GM12875 (cell line): ENCODE data around the gene BEST1.

Experiments used
- H3K4me3 ChIP-seq: one replicate; pipeline ENCODE4 v1.5.1; 2011; ENCODE audit warnings: low read depth, low read length, control low read depth
- TF ChIP-seq, protein P1 (sequence below): IDR thresholded peaks from 2 replicates; pipeline ENCODE4 v1.5.1; 2011; ENCODE audit warnings: low read depth, mild to moderate bottlenecking, control low read depth, inconsistent platforms, low read length, moderate library complexity, borderline replicate concordance; ENCODE audit not compliant: insufficient read depth

Gene BEST1

DNA sequence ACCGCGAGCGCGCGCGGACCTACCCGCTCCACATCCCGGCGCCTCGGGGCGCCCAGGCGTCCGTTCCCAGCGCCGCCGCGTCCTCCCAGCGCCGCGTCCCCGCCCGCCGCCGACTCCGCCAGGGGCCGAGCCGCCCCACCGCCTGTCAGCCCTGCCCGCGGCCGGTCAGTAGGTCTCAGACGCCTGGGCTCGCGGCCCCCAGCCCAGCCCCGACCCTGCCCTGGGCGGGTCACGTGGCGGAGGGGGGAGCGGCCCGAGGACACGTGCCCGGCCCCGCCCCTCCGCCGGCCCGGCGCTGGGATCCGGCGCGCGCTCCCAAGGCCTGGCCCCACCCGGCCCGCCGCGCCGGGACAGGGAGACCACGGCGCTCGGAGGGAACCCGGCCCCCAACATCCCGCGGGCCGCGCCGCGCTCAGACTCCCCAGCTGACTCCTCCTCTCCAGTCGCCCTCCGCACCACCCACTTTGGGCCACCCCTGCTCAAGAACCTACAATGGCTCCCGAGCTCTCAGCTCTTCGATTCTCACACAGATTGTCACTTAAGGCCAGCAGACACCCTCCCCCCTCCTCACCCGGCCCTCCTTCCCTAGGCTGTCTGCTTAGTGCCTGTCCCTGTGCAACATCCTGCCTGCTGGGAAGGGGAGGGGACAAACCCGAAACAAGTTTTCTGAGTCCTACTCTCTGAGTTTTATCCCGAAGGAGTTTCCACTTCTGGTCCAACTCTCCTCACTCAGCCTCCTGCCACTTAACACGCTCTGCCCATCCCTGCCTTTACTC is 32.6 kb upstream of the BEST1 start, which contains the start of gene RAB3IL1:
RAB3IL1 (minus strand) TSS at position 233 of the 776 bp plus-strand sequence; CDS start at position 34, 199 bp downstream.
- TF ChIP-seq, protein P1, sequence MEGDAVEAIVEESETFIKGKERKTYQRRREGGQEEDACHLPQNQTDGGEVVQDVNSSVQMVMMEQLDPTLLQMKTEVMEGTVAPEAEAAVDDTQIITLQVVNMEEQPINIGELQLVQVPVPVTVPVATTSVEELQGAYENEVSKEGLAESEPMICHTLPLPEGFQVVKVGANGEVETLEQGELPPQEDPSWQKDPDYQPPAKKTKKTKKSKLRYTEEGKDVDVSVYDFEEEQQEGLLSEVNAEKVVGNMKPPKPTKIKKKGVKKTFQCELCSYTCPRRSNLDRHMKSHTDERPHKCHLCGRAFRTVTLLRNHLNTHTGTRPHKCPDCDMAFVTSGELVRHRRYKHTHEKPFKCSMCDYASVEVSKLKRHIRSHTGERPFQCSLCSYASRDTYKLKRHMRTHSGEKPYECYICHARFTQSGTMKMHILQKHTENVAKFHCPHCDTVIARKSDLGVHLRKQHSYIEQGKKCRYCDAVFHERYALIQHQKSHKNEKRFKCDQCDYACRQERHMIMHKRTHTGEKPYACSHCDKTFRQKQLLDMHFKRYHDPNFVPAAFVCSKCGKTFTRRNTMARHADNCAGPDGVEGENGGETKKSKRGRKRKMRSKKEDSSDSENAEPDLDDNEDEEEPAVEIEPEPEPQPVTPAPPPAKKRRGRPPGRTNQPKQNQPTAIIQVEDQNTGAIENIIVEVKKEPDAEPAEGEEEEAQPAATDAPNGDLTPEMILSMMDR = no peak

DNA sequence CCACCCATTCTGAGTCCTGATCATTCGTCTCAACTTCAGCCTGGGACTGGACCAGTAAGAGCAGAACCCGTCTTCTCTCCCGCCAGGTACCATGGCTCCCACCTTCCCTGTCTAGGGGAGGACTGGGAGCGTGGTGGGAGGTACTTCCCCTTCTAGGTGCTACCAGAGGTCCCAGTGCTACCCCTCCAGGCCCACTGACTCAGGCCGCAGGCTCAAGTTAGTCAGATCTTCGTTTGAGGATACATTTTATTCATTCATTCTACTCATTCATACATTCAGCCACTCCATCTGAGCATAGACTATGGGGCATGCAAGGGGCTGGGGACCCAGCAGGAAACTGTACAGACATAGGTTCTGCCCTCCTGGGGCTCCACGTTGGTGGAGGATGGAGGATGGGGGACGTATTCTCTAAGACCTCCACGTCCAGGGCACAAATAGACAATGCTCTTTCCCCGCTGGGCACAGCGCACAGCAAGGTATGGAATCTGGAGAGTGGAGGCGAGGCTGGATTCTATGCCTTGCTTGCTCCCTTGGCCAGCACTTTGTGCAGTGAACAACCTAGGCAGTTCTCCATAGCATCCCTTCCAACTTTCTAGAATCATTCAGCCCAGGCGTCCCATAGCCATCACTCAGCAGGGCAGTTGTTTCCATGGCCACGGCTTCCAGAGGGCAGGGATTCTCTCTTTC is 31.8 kb upstream of the BEST1 start:
- TF ChIP-seq, protein P1 = no peak
- no peak overlapping the region for H3K4me3 ChIP-seq

More for the DNA sequence above, 32.6 kb upstream of the BEST1 start, which contains the start of gene RAB3IL1:
- H3K4me3 ChIP-seq = no peak within 1 kb of the TSS

DNA sequence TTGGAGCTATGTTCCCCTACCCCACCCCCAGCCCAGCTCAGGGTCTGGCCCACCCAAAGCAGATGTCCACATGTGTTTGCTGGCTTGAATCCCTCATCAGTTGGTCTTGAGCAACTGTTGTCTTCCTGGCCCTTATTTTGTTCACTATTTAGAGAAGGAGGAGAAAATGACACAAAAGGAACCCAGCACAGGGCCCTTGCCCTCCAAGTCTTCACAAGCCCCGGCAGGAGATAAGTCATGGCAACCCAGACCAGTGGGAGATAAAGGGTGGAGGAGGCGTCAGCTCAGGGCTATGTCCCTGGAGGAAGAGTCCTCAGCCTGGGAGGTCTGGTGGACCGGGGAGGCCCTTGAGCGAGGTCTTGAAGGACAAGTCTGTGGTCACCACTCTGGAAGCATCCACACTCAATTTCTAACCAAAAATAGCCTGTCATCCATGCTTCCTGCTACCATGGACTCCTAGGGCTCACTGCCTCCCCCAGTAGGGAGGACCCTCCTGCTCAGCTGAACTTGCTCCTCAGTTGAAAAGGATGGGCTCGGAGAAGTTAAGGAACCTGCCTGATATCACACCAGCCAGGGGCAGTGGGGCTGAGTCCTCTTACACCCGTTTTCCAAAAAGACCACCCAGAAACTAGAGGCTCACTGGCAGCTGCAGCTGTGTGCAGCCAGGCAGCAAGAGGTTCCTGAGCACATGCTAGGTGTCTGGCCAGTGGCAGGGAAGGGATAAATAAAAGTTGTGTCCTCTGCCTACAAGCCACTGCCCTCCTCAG is 31.0 kb upstream of the BEST1 start:
- TF ChIP-seq, protein P1 = no peak
- no peak overlapping the region for H3K4me3 ChIP-seq

DNA sequence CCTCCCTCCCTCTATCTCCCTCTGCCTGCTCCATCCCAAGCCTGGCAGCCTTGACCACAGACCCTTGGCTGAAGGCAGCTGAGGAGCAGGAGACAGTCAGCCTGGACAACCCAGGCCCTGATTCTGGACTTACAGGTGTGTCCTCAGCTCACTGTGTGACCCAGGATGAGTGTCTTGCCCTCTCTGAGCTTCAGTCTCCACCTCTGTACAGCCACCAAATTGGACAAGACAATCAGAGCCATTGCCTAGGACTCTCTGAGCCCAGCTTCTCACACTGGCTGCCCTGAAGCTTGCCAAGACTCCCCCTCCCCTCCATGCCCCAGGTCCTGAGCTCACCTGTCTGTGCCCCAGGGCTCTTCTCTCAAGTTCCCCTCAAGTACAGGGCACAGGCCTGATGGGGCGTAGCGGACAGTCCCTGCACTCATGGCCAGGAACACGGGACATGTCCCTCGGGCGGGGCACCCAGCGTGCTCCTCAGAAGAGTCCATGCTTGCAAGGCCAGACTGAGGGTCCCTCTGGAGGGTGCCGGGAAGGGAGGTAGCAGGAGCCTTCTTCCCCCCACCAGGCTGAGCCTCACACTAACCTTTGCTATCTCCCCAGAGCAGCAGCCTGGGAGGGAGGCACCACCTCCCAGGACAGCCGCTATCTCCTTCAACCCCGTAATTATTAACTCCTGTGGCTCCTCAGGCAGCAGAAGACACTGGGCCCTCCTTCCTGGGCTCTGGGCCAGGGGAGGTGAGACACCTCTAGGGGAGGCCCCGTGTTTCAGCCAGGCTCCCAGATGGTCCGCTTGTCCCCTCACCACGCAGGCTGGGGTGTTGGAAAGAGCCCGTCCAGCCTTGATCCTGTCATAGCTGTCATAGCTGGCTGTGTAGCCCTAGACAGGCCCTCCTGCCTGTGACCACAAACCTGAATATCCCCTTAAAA is 30.2 kb upstream of the BEST1 start:
- TF ChIP-seq, protein P1 = no peak
- no peak overlapping the region for H3K4me3 ChIP-seq

DNA sequence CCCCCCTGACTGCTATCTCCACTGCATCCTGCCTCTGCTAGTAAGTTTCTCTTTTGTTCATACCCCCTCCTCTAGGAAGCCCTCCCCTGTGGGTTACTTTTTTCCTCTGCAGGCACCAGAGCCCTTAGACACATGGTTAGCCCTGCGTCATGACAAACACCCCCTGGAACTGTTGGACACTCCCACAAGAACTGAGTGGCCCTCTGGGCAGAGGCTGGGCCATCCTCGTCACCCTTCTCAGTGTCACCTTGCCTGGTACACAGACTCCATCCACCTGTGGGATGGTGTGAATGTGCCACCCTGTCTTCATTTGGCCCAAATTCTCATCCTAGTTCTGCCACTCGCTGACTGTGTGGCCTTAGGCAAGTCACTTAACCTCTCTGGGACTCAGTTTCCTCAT is 28.7 kb upstream of the BEST1 start:
- TF ChIP-seq, protein P1 = no peak

DNA sequence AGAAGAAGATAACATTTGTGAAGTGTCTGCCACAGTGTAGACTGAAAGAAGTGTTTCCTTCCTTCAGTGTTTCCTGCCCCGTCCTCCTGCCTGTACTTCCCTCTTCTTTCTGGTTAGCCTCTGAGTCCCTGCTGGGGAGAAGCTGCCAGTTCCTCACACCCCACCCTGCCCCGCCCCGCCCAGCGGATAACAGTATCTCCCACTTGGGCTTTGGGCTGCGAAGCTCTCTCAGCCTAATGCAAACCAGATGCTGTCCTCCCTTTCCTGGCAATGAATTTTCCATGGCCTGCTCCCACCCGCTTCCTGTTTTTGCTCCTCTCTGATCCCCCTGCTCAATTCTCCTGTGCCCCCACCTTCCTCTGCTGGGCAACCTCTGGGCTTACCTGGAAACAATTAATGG is 27.6 kb upstream of the BEST1 start:
- TF ChIP-seq, protein P1 = no peak
- H3K4me3 ChIP-seq = no peak overlapping the region

More for the DNA sequence above, 28.7 kb upstream of the BEST1 start:
- H3K4me3 ChIP-seq = no peak overlapping the region
